ENCODE data around the gene TXNDC15. TPM values are rescaled to one million over a fixed set of nuclear protein-coding genes. Genes with fewer than 3 reads are reported as not detected.

Gene TXNDC15
- total and polyA plus RNA-seq, 2 of the 13 experiments (the other 11 are each of a cell fraction or from before 2014, with no cell fraction given) = 22.2 to 49.9 TPM

DNA sequence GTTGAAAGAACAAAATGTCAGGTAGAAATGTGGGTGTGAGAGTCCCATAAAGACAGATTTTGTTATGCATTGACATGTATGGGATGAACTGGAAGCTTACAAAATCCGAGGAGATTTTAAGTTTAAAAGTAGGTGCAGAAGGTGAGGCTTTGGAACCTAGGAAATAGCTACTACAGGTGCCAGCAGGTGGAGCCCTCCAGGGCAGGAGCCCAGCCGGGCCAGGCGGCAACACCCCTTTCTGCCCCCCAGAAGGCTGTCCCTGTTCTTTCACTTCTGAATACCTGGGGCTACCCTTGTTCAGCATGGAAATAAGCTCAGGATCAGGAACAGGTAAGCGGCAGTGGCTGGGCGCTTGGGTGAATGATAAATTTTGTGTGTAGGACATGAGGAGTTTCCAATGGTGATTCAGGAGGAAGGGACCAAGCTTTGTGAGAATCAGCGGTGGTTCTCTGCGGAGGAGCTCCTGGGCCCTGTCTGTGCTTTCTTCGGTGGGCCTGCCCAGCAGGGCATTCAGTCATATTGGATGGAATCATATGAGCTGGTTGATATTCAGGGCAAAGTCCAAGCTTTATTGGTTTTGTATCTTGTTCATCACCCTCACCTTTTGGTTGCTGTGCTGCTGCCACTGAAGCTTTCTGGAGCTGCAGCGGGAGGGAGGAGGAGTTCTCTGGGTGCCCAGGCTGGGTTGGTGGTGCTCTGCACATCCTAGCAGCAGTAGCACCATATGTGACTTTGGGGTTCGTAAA is 43.1 kb downstream of the TXNDC15 start:
- 83% methylated on average over 9 of the region's 10 CpGs for WGBS (ENCODE audit: low lambda C conversion rate)
- DNase-seq (ENCODE audit: low spot score) (peak; percentile 18), ATAC-seq (peak; percentile 87), FAIRE-seq (no peak)
- H3K9ac ChIP-seq (ENCODE audit: insufficient read depth, low read depth, low read length) = no peak overlapping the region
- no peaks in the 10 kb centered on the region for H3K27me3 ChIP-seq (ENCODE audit: control insufficient read depth in 1 of 2, insufficient read depth in 2 of 2, low read length in 2 of 2)
- BruUV-seq (replicated peaks) = no TSS peak
- in situ Hi-C loops (cut with HindIII; ENCODE audit: extremely low pct_ligation_motif_present, low pct_unique_long_range_greater_than_20kb) = no loop called here
- H3K9me3 ChIP-seq (ENCODE audit: low read length) = no peaks in the 10 kb centered on the region
- H2AFZ ChIP-seq (ENCODE audit: low read length) = no peak overlapping the region
- peaks cover 2 to 34% of the 10 kb centered on the region in 2 experiments; a peak in 3 of 5 replicates for H3K36me3 ChIP-seq (replicated peaks in 1 of 2; ENCODE audit: control insufficient read depth in 1 of 2, insufficient read depth in 2 of 2, low read length in 2 of 2)
- intact Hi-C loops (cut with micrococcal nuclease; ENCODE audit: unreplicated experiment) = loop anchor here (1.0 to 2.0 kb wide), 2 partner anchors 118 to 274 kb away; partner anchors contain the start of gene PITX1
- H3K4me2 ChIP-seq (ENCODE audit: low read depth, low read length) = no peak overlapping the region
- H3K4me3 ChIP-seq (replicated peaks in 1 of 3; ENCODE audit: insufficient read depth in 1 of 3, low read depth in 2 of 3, low read length in 3 of 3) = no peak overlapping the region
- H4K20me1 ChIP-seq (ENCODE audit: insufficient read depth, low read length) = no peaks in the 10 kb centered on the region
- H3K79me2 ChIP-seq (ENCODE audit: insufficient read depth, low read length) = no peaks in the 10 kb centered on the region
- H3K4me1 ChIP-seq (ENCODE audit: insufficient read depth, low read length) = peaks cover 23% of the 10 kb centered on the region
- POLR2A ChIA-PET = interaction anchor here (0.6 to 2.6 kb wide), 6 partner anchors 9 to 274 kb away, joined by 3 to 10 read pairs (median 4); no protein-coding TSS in a partner anchor
- CTCF ChIA-PET (ENCODE audit: low intra/inter-chr PET ratio, low total read pairs) = interaction anchor here (3.2 to 3.3 kb wide), 2 partner anchors 274 to 287 kb away, joined by 13 to 21 read pairs; no protein-coding TSS in a partner anchor
- H3K27ac ChIP-seq (ENCODE audit: extremely low read length, insufficient read depth, low read length) = no peak overlapping the region
- TF ChIP-seq ZKSCAN8 (CRISPR knock-in tag; IDR thresholded peaks at IDR 0.05; ENCODE audit: borderline replicate concordance) = no peak
- TF ChIP-seq, protein P1, sequence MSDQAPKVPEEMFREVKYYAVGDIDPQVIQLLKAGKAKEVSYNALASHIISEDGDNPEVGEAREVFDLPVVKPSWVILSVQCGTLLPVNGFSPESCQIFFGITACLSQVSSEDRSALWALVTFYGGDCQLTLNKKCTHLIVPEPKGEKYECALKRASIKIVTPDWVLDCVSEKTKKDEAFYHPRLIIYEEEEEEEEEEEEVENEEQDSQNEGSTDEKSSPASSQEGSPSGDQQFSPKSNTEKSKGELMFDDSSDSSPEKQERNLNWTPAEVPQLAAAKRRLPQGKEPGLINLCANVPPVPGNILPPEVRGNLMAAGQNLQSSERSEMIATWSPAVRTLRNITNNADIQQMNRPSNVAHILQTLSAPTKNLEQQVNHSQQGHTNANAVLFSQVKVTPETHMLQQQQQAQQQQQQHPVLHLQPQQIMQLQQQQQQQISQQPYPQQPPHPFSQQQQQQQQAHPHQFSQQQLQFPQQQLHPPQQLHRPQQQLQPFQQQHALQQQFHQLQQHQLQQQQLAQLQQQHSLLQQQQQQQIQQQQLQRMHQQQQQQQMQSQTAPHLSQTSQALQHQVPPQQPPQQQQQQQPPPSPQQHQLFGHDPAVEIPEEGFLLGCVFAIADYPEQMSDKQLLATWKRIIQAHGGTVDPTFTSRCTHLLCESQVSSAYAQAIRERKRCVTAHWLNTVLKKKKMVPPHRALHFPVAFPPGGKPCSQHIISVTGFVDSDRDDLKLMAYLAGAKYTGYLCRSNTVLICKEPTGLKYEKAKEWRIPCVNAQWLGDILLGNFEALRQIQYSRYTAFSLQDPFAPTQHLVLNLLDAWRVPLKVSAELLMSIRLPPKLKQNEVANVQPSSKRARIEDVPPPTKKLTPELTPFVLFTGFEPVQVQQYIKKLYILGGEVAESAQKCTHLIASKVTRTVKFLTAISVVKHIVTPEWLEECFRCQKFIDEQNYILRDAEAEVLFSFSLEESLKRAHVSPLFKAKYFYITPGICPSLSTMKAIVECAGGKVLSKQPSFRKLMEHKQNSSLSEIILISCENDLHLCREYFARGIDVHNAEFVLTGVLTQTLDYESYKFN (CRISPR knock-in tag; conservative IDR thresholded peaks at IDR 0.05) = 0 out of 2 replicates have a peak, but pooled peaks have one; percentile 15
- peak; percentile 44; the same call in 1 of the 2 replicates for TF ChIP-seq RAD21 (CRISPR knock-in tag; IDR thresholded peaks at IDR 0.05)
- no peak for TF ChIP-seq ELF1 (CRISPR knock-in tag; IDR thresholded peaks at IDR 0.05)
- TF ChIP-seq, protein P2, sequence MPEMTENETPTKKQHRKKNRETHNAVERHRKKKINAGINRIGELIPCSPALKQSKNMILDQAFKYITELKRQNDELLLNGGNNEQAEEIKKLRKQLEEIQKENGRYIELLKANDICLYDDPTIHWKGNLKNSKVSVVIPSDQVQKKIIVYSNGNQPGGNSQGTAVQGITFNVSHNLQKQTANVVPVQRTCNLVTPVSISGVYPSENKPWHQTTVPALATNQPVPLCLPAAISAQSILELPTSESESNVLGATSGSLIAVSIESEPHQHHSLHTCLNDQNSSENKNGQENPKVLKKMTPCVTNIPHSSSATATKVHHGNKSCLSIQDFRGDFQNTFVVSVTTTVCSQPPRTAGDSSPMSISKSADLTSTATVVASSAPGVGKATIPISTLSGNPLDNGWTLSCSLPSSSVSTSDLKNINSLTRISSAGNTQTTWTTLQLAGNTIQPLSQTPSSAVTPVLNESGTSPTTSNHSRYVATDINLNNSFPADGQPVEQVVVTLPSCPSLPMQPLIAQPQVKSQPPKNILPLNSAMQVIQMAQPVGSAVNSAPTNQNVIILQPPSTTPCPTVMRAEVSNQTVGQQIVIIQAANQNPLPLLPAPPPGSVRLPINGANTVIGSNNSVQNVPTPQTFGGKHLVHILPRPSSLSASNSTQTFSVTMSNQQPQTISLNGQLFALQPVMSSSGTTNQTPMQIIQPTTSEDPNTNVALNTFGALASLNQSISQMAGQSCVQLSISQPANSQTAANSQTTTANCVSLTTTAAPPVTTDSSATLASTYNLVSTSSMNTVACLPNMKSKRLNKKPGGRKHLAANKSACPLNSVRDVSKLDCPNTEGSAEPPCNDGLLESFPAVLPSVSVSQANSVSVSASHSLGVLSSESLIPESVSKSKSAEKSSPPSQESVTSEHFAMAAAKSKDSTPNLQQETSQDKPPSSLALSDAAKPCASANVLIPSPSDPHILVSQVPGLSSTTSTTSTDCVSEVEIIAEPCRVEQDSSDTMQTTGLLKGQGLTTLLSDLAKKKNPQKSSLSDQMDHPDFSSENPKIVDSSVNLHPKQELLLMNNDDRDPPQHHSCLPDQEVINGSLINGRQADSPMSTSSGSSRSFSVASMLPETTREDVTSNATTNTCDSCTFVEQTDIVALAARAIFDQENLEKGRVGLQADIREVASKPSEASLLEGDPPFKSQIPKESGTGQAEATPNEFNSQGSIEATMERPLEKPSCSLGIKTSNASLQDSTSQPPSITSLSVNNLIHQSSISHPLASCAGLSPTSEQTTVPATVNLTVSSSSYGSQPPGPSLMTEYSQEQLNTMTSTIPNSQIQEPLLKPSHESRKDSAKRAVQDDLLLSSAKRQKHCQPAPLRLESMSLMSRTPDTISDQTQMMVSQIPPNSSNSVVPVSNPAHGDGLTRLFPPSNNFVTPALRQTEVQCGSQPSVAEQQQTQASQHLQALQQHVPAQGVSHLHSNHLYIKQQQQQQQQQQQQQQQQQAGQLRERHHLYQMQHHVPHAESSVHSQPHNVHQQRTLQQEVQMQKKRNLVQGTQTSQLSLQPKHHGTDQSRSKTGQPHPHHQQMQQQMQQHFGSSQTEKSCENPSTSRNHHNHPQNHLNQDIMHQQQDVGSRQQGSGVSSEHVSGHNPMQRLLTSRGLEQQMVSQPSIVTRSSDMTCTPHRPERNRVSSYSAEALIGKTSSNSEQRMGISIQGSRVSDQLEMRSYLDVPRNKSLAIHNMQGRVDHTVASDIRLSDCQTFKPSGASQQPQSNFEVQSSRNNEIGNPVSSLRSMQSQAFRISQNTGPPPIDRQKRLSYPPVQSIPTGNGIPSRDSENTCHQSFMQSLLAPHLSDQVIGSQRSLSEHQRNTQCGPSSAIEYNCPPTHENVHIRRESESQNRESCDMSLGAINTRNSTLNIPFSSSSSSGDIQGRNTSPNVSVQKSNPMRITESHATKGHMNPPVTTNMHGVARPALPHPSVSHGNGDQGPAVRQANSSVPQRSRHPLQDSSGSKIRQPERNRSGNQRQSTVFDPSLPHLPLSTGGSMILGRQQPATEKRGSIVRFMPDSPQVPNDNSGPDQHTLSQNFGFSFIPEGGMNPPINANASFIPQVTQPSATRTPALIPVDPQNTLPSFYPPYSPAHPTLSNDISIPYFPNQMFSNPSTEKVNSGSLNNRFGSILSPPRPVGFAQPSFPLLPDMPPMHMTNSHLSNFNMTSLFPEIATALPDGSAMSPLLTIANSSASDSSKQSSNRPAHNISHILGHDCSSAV (CRISPR knock-in tag; IDR thresholded peaks at IDR 0.05; ENCODE audit: borderline replicate concordance) = no peak
- 0 out of 2 replicates have a peak, but pooled peaks have one; percentile 23 for TF ChIP-seq ZNF256 (CRISPR knock-in tag; conservative IDR thresholded peaks at IDR 0.05)
- no peak for TF ChIP-seq PAF1 (CRISPR knock-in tag; IDR thresholded peaks at IDR 0.05)
- no peak for TF ChIP-seq ZNF652 (CRISPR knock-in tag; IDR thresholded peaks at IDR 0.05; ENCODE audit: borderline replicate concordance, low read depth)
- TF ChIP-seq, protein P3, sequence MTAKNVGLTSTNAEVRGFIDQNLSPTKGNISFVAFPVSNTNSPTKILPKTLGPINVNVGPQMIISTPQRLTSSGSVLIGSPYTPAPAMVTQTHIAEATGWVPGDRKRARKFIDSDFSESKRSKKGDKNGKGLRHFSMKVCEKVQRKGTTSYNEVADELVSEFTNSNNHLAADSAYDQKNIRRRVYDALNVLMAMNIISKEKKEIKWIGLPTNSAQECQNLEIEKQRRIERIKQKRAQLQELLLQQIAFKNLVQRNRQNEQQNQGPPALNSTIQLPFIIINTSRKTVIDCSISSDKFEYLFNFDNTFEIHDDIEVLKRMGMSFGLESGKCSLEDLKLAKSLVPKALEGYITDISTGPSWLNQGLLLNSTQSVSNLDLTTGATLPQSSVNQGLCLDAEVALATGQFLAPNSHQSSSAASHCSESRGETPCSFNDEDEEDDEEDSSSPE (CRISPR knock-in tag; IDR thresholded peaks at IDR 0.05) = no peak
- TF ChIP-seq HDAC6 (IDR thresholded peaks at IDR 0.05; ENCODE audit: low read depth, low read length) = no peak

Data from HepG2 (cell line).